Globus pallidus (tissue), 1 donor: Measurements from ENCODE around the gene WDFY1.
"Not testable (repeated sequence)": the region's sequence is repeated elsewhere in the genome, so short reads cannot be mapped to it uniquely, and the experiment has no call there.

ENCODE experiments used
- DNase-seq: peaks from one replicate; pipeline ENCODE4 v3.0.0-alpha.2; 2015; ENCODE audit warnings: low spot score

Gene WDFY1

DNA sequence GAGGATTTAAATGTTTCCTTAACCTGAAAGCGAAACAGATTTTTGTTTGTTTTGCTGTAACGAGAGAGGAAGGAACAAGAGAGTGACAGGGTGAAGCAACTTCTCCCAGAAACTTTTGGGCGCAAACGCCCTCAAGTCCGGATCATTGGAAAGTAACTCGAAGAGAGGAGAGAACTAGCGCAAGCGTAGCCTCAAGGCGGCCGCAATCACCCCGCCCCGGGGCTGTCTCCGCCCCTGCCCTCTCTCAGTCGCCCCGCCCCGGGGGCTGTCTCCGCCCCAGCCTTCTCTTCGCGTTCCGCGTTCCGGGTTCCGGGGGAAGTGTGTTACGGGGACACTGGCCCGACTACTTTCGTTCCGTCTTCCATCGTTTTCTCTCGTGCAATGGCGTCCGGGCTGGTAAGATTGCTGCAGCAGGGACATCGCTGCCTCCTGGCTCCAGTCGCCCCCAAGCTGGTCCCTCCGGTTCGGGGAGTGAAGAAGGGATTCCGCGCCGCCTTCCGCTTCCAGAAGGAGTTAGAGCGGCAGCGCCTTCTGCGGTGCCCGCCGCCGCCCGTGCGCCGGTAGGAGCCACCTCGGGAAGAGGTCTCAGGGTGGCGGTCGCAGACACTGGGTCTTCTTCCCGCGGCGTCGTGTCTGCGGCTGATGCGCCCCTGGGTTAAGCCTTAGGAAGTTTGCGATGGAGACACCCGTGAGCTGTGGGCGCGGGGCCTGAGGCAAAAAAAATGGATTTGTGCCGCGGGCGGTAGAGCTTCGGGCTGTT, 12.1 kb upstream of the WDFY1 start, which contains the start of gene MRPL44:
MRPL44 (plus strand) TSS at position 372 of the 760 bp plus-strand sequence; CDS start at position 382, 10 bp downstream.
- peak; percentile 97 for DNase-seq

DNA sequence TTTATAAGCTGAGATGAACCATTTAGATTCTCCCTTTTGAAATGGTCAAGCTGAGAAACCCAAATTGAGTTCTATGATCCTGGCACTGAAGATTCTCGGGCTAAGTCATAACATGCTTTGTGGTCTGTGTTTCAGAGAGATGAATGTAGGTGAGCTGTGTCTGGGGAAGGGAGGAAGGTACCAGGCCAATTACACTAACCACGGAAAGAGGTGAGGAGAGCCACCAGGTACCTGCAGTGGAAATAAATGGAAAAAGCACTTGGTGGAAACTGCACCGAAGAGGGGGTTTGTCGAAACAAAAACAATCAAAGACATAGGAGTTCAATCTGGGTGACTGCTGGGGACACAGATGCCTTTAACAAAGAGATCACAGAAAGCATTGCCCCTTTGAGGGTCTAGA, 11.2 kb upstream of the WDFY1 start:
- no peak for DNase-seq

DNA sequence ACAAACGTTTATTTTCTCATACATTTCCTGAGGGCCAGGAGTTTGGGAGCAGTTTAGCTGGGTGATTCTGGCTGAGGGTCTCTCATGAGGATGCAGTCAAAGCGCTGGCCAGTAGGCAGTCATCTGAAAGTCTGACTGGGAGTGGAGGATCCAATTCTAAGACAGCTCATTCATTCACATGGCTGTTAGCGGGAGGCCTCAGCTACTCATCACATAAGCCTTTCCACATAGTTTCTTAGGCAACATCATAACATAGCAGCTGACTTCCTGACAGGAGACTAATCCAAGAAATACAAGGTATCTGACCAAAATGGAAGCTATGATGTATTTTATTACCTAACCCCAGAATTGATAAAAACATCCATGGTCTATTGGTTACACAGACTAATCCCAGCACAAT, 9.3 kb upstream of the WDFY1 start:
- no peak for DNase-seq

- no peak for DNase-seq
These were observed 7.3 kb upstream of the WDFY1 start for GRCh38 chr2:223952280-223952968.

DNA sequence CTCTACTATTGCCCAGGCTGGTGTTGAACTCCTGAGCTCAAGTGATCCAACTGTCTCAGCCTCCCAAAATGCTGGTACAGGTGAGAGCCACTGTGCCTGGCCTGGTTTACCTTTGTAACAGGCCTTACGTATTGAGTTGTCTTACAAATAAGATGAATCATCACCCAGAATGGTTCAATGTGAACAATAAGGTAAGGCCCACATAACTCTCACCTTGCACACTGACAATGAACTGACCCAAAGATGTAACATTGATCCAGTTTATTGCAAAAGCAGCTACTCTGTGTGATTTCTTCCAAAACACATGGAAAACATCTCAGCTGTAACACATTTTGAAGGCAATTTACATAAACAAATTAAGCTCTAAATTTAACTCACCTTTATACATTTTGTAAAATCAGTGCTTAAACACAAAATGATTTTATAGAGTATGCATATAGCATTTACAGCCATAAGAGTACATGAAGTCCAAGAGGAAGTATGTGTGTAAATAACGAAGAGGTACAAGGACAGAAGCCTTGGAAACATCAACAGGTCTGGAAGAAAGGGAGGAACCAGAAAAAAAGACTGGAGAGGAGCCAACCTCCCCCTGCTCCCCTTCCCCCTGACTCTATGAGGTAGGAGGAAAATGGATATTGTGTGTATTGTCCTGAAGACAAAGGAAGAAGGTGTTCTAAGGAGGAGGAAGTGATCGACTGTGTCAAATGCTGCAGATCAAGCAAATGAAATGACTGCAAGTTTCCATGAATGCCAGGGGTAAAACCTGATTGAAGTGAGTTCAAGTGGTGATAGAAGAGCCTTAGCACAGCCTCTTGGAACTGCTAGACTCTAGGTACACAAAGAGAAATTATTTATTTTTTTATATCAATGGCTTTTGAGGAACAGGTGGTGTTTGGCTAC, 5.6 kb upstream of the WDFY1 start:
- DNase-seq, result no peak

DNA sequence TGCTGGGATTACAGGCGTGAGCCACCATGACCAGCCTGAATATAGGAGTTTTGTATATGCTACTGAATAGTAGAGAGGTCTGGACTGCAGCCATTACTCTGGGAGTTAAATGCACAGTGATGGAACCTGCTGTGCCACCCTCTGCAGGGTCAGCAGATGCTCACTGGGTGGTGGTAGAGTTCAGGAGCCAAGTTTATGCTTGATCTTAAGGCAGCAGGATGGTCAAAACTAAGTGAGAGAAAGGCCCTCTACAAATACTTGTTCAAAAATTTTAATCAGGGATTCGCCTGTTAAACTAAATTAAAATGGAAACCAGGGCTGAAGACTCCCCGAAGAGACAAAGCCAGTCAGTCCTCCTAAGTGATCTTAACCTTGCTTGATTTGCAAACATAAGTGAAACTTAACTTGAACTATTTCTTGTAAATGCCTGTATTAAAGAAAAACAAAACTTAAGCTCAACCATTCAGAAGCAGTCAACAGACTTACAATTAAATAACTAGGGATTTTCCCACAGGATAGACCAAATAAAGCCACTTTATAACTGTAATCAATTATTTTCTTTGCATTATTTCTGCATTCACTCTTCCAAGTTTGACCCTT, 4.2 kb upstream of the WDFY1 start:
- no peak for DNase-seq

DNA sequence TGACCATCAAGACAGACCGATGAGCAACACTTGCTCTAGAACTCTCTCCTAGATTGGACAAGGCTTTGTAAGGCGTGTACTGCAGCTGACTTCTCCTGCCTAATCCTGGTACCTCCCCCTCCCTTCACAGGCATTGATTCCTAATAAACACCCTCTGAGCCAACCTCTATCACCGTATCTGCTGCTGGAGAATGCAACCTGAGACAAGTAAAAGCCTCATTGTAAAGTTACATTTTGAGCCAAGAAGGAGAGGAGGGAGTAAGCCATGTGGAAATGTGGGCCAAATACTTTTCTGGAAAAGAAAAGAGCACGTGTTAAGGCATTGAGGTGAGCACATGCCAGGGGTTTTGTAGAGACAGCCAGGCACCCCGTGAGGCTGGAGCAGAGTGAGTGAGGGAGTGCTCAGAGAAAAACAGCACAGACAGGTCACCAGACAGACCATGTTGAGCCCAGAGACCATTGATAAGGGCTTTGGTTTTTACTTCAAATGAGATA, 2.6 kb upstream of the WDFY1 start:
- DNase-seq, result no peak

DNA sequence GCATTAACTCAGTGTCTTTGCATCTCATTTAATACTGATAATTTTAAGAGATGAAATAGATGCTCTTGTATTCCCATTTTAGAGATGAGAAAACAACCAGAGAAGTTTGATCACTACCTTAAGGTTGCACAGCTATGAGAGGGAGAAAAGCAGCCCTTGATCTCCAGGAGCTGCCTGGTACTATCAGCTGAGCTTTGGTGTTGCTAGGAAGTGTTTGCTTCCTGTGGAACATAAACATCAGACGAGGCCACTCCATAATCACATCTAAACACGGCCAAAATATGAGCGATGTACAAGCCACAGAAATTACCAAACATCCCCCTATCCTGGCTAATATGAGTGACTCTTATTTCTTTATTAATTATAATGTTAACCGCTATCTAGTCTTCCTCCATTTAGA, 620 bp upstream of the WDFY1 start:
- no peak for DNase-seq

DNA sequence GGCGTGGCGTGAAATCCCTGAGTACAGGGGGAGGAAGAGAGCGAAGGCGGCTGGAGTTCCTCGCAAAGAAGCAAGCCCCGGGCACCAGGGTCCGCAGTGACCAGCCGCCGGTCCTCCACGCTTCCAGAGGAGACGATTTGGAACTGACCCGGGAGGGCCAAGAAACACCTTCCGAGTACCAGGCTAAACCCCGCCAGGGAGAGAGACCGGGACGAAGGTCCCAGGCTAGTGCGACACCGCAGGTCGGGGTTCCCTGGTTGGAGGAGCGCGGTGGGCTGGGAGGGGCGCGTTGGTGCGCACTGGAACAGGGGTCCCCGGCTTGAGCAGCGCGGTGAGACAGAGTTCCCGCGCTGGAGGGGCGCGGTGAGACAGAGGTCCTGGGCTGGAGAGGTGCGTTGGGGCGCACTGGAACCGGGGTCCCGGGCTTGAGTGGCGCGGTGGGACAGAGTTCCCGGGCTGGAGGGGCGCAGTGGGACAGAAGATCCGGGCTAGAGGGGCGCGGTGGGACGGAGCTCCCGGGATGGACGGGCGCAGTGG, 901 bp downstream of the WDFY1 start:
- no peak for DNase-seq

GRCh38 chr2:223943561-223944008, 1.6 kb downstream of the WDFY1 start:
- no peak for DNase-seq

- no peak for DNase-seq
These were observed 2.0 kb downstream of the WDFY1 start for GRCh38 chr2:223943135-223943534.

GRCh38 chr2:223941579-223942277, 3.4 kb downstream of the WDFY1 start:
- DNase-seq, result no peak

DNA sequence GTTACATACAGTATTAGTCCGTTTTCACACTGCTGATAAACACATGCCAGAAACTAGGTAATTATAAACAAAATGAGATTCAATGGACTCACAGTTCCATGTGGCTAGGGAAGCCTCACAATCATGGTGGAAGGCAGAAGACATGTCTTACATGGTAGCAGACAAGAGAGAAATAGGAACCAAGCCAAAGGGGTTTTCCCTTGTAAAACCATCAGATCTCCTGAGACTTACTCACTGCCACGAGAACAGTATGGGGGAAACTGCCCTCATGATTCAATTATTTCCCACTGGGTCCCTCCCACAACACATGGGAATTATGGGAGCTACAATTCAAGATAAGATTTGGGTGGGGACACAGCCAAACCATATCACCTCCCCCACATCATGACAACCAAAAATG, 5.7 kb downstream of the WDFY1 start:
- DNase-seq, result not testable (repeated sequence)

- DNase-seq, result no peak
These were observed 7.6 kb downstream of the WDFY1 start for GRCh38 chr2:223937535-223937934.

- no peak for DNase-seq
These were observed 8.2 kb downstream of the WDFY1 start for GRCh38 chr2:223936862-223937326.

DNA sequence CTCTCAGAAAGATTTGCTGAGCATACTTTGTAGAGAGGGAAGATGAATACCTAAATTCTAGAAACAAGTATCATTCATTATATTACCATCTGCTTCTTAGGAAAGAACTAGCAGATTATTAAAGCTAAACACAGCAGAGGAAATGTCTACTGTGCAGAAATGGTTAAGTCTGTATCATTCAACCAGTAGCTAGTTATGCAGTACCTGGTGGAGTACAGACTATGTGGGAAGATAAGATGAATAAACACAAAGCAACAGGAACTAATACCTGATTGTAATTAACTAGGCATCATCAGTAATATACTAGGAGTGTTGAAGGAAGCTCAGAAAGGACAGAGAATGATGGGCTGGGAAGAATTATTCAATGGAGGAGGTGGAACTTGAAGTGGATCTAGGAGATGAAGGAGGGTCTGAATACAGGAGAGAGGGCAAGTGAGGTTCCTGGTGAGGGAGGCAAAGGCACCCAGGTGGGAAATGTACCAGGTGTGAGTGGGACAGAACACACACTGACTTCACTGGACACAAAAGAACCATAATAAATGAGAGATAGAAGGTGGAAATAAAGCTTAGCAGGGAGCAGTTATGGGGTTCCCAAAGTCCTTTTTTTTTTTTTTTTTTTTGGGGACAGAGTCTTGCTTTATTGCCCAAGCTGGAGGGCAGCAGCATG, 9.5 kb downstream of the WDFY1 start:
- no peak for DNase-seq

GRCh38 chr2:223934870-223935269, 10.3 kb downstream of the WDFY1 start:
- no peak for DNase-seq

GRCh38 chr2:223932816-223933800, 12.0 kb downstream of the WDFY1 start:
- peak; percentile 28 for DNase-seq
